Erythroblast (primary cell): Measurements from ENCODE around the gene KIF25.

Source experiments
- GATA1 ChIP-seq: IDR thresholded peaks from 2 replicates; pipeline ENCODE4 v1.6.1; 2011; ENCODE audit warnings: low read depth, mild to moderate bottlenecking, control low read depth, low read length, moderate library complexity
- POLR2A ChIP-seq: IDR thresholded peaks from 2 replicates; pipeline ENCODE4 v1.6.1; 2011; ENCODE audit warnings: mild to moderate bottlenecking, low read length

DNA sequence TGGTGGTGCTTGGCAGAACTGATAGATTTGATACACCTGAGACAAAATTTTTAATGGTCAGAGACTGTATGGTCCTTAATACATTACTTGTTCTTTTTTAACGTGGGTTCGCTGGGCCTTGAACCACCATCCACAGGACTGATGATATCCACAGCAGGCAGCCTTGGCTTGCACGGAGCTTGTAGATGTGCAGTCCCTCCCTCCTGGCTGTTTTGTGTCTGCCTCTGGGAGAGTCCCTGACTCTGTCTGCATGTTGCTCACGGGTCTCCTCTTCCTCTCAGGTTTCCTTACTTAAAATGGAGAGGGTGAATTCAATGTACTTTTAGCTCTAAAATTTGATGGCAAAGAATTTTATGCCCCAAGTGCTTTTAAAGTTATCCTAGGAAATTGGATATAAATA, 17.5 kb downstream of the KIF25 start:
- TF ChIP-seq GATA1: no peak
- TF ChIP-seq POLR2A: no peak
